HCT116 (cell line): ENCODE data around the gene P2RX1. TPM values are rescaled to one million over a fixed set of nuclear protein-coding genes. Genes with fewer than 3 reads are reported as not detected.

Experiments
- ATAC-seq: fragments of 200-7000 bp; cut with Tn5 transposase; 2 replicates; pipeline ENCODE4 v1.9.1; 2020; ENCODE audit warnings: mild to moderate bottlenecking, moderate library complexity
- BruUV-seq: library from RNA; stranded (reverse); fragments of 400-500 nt; replicated peaks from 2 replicates; lab custom pipeline; 2021; lab: Mats Ljungman, UMichigan
- CTCF ChIA-PET: fragments of 300-600 bp; sonication (Branson Sonifier 250); formaldehyde crosslinking; loops from one replicate; lab custom pipeline; 2021; ENCODE audit warnings: antibody characterized with exemption; lab: Charles Lee
- POLR2A ChIA-PET: fragments of 300-600, 350-600 bp; sonication (Branson Sonifier 250); formaldehyde crosslinking; loops from one replicate; lab custom pipeline; 2021; ENCODE audit warnings: antibody characterized with exemption; lab: Charles Lee
- RAD21 ChIA-PET, 2 experiments: fragments of 300-600 bp; sonication (Branson Sonifier 250); formaldehyde crosslinking; loops; one replicate each; lab custom pipeline; 2023; ENCODE audit warnings: low total read pairs in 2 of 2; ENCODE audit not compliant: uncharacterized antibody in 2 of 2, unreplicated experiment in 2 of 2, low non-redundant PET in 1 of 2; lab: Charles Lee
- DNase-seq: peaks from one replicate; pipeline ENCODE4 v3.0.0-alpha.2; 2010; ENCODE audit warnings: low read depth, low spot score
- H2AFZ ChIP-seq: fragments of 200-600 bp; shearing (Covaris generic), sonication (generic); 2 replicates; pipeline ENCODE4 v1.6.1; 2017; ENCODE audit warnings: low read depth, mixed run types, mixed read lengths, antibody characterized with exemption, low read length; ENCODE audit not compliant: poor library complexity, severe bottlenecking
- H3K27ac ChIP-seq: 2 replicates; pipeline ENCODE4 v1.5.1; 2012; ENCODE audit warnings: low read depth, low read length
- H3K27me3 ChIP-seq: fragments of 200-600 bp; sonication (generic); 2 replicates; pipeline ENCODE4 v1.6.1; 2016; ENCODE audit warnings: mixed run types, low read length, mixed read lengths; ENCODE audit not compliant: insufficient read depth
- H3K36me3 ChIP-seq, 2 experiments: fragments of 200-500 bp in 1 of 2; fragments of 200-600 bp in 1 of 2; sonication (Bioruptor generic) in 1 of 2; sonication (generic) in 1 of 2; 2 replicates each; pipeline versions ENCODE4 v1.5.1 to v1.6.1; 2014 to 2016; ENCODE audit warnings: low read length in 2 of 2, inconsistent platforms in 1 of 2, mixed read lengths in 1 of 2, mixed run types in 1 of 2; ENCODE audit not compliant: insufficient read depth in 2 of 2, control insufficient read depth in 1 of 2
- H3K4me1 ChIP-seq, 2 experiments: fragments of 200-600 bp in 1 of 2; sonication (generic) in 1 of 2; 2 replicates each; pipeline versions ENCODE4 v1.5.1 to v1.6.1; 2012 to 2017; ENCODE audit warnings: low read length in 2 of 2, inconsistent platforms in 1 of 2, mild to moderate bottlenecking in 1 of 2, mixed read lengths in 1 of 2, mixed run types in 1 of 2, moderate library complexity in 1 of 2; ENCODE audit not compliant: insufficient read depth in 2 of 2, control insufficient read depth in 1 of 2
- H3K4me2 ChIP-seq: fragments of 200-600 bp; sonication (generic); 2 replicates; pipeline ENCODE4 v1.6.1; 2017; ENCODE audit warnings: mixed run types, low read length, mixed read lengths
- H3K4me3 ChIP-seq, 2 experiments: fragments of 200-600 bp in 1 of 2; sonication (generic) in 1 of 2; replicated peaks in 1 of 2; 2 replicates each; pipeline ENCODE4 v1.5.1; 2011 to 2016; ENCODE audit warnings: low read length in 2 of 2, control low read depth in 1 of 2, low read depth in 1 of 2, mild to moderate bottlenecking in 1 of 2, mixed read lengths in 1 of 2, mixed run types in 1 of 2
- H3K79me2 ChIP-seq: fragments of 200-600 bp; sonication (generic); 2 replicates; pipeline ENCODE4 v1.6.1; 2017; ENCODE audit warnings: mild to moderate bottlenecking, mixed run types, low read length, moderate library complexity, mixed read lengths; ENCODE audit not compliant: insufficient read depth
- H3K9ac ChIP-seq: fragments of 200-600 bp; sonication (generic); 2 replicates; pipeline ENCODE4 v1.6.1; 2016; ENCODE audit warnings: low read length, mixed read lengths
- H3K9me2 ChIP-seq: fragments of 200-600 bp; sonication (generic), shearing (Covaris generic); 2 replicates; pipeline ENCODE4 v1.6.1; 2017; ENCODE audit warnings: mixed run types, mild to moderate bottlenecking, moderate library complexity; ENCODE audit not compliant: insufficient read depth
- H3K9me3 ChIP-seq, 2 experiments: fragments of 200-500 bp in 1 of 2; fragments of 200-600 bp in 1 of 2; sonication (Bioruptor generic) in 1 of 2; sonication (generic) in 1 of 2; 2 replicates each; pipeline ENCODE4 v1.6.1; 2014 to 2017; ENCODE audit warnings: low read length in 2 of 2, mixed read lengths in 2 of 2, inconsistent platforms in 1 of 2, low read depth in 1 of 2, mild to moderate bottlenecking in 1 of 2, mixed run types in 1 of 2, moderate library complexity in 1 of 2; ENCODE audit not compliant: control insufficient read depth in 1 of 2, insufficient read depth in 1 of 2
- H4K20me1 ChIP-seq: fragments of 200-600 bp; sonication (generic), shearing (Covaris generic); 2 replicates; pipeline ENCODE4 v1.6.1; 2017; ENCODE audit warnings: mixed run types, mild to moderate bottlenecking, moderate library complexity; ENCODE audit not compliant: insufficient read depth
- CBX3 ChIP-seq: IDR thresholded peaks from 2 replicates; pipeline ENCODE4 v1.6.1; 2012; ENCODE audit warnings: low read depth
- ELF1 ChIP-seq: IDR thresholded peaks from 2 replicates; pipeline ENCODE4 v1.6.1; 2012; ENCODE audit warnings: low read depth, borderline replicate concordance
- EZH2phosphoT487 ChIP-seq: fragments of 200-600 bp; IDR thresholded peaks from 2 replicates; pipeline ENCODE4 v1.6.1; 2018; ENCODE audit warnings: antibody characterized with exemption, borderline replicate concordance
- RAD21 ChIP-seq: IDR thresholded peaks from 2 replicates; pipeline ENCODE4 v1.6.1; 2012; ENCODE audit warnings: low read depth, mild to moderate bottlenecking
- SRF ChIP-seq: IDR thresholded peaks from 2 replicates; pipeline ENCODE4 v1.6.1; 2012; ENCODE audit warnings: low read depth
- ZFX ChIP-seq: fragments of 450-650 bp; IDR thresholded peaks from 2 replicates; pipeline ENCODE4 v1.6.1; 2017
- ZNF274 ChIP-seq: fragments of 200-500 bp; sonication (Bioruptor generic); IDR thresholded peaks from 2 replicates; pipeline ENCODE4 v1.6.1; 2014; ENCODE audit warnings: mild to moderate bottlenecking, low read depth, low read length, inconsistent platforms
- intact Hi-C: fragments of 100-400 bp; cut with micrococcal nuclease; formaldehyde crosslinking; loops from 2 replicates; pipeline ENCODE4 v1.10.0; 2022
- total RNA-seq: library from RNA; stranded (reverse); gene quantifications from one replicate; pipeline ENCODE4 v1.2.1, GENCODE V29; 2021; ENCODE audit not compliant: unreplicated experiment
- TF ChIP-seq, protein P1 (sequence below): IDR thresholded peaks from 2 replicates; pipeline ENCODE4 v1.6.1; 2012; ENCODE audit warnings: low read depth
- TF ChIP-seq, protein P2 (sequence below): IDR thresholded peaks from 2 replicates; pipeline ENCODE4 v1.6.1; 2012

The P2RX1 gene
- total RNA-seq, 1 experiment from 2014 or later: not detected

DNA sequence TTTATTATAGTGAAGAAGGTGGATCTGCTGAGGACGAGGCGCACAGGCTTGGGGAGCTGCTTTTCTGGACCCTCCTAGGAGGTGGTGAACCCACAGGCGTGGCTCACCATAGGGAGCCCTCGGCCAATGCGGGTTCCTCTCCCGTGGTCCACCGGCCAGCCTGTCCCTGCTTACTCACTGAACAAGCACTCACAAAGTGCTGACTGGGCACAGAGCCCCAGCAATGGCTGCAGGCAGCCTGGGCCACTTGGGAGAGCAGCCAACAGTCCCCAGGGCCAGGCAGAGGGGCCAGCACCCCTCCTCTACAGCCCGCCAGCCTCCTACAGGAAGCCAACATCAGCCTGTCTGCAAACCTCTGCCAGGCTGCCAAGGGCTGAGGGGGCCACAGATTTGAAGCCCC, 51.1 kb downstream of the P2RX1 start:
- Histone ChIP-seq H3K4me1 (no peaks in the 10 kb centered on the region), H3K9ac (no peak overlapping the region), H3K79me2 (no peaks in the 10 kb centered on the region), H3K9me2 (no peaks in the 10 kb centered on the region), H3K27me3 (no peaks in the 10 kb centered on the region), H3K36me3 (peaks cover 0 to 7% of the 10 kb centered on the region in 2 experiments; a peak in 1 of 4 replicates), H3K4me2 (no peak overlapping the region), H3K9me3 (no peaks in the 10 kb centered on the region), H2AFZ (no peak overlapping the region), H3K4me3 (no peak overlapping the region), H4K20me1 (no peaks in the 10 kb centered on the region), H3K27ac (no peak overlapping the region)
- CTCF ChIA-PET: no interaction called here
- ATAC-seq (no peak), DNase-seq (no peak)
- POLR2A ChIA-PET: no interaction called here
- intact Hi-C loops: no loop called here
- RAD21 ChIA-PET: no interaction called here
- TF ChIP-seq ZFX (no peak), EZH2phosphoT487 (no peak), CBX3 (no peak), RAD21 (no peak), ZNF274 (no peak), SRF (no peak), ELF1 (no peak)
- TF ChIP-seq, protein P1, sequence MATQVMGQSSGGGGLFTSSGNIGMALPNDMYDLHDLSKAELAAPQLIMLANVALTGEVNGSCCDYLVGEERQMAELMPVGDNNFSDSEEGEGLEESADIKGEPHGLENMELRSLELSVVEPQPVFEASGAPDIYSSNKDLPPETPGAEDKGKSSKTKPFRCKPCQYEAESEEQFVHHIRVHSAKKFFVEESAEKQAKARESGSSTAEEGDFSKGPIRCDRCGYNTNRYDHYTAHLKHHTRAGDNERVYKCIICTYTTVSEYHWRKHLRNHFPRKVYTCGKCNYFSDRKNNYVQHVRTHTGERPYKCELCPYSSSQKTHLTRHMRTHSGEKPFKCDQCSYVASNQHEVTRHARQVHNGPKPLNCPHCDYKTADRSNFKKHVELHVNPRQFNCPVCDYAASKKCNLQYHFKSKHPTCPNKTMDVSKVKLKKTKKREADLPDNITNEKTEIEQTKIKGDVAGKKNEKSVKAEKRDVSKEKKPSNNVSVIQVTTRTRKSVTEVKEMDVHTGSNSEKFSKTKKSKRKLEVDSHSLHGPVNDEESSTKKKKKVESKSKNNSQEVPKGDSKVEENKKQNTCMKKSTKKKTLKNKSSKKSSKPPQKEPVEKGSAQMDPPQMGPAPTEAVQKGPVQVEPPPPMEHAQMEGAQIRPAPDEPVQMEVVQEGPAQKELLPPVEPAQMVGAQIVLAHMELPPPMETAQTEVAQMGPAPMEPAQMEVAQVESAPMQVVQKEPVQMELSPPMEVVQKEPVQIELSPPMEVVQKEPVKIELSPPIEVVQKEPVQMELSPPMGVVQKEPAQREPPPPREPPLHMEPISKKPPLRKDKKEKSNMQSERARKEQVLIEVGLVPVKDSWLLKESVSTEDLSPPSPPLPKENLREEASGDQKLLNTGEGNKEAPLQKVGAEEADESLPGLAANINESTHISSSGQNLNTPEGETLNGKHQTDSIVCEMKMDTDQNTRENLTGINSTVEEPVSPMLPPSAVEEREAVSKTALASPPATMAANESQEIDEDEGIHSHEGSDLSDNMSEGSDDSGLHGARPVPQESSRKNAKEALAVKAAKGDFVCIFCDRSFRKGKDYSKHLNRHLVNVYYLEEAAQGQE: no peak
- TF ChIP-seq, protein P2, sequence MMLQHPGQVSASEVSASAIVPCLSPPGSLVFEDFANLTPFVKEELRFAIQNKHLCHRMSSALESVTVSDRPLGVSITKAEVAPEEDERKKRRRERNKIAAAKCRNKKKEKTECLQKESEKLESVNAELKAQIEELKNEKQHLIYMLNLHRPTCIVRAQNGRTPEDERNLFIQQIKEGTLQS: no peak
- BruUV-seq: no TSS peak
